Measurements from ENCODE around the gene VWA8.

DNA sequence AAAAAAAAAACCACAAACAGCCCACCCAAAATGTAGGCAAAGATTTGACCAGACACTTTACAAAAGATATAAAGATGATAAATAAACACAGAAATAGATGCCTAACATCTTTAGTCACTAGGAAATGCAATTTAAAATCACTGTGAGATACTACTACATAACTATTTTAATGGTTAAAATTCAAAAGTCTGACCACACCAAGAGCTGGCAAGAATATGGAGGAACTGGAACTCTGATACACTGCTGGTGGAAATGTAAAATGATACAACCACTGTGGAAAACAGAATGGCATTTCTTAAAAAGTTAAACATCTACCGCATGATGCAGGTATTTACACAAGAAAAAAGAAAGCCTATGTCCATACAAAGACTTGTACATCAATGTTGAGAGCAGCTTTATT lies 26.8 kb downstream of the VWA8 start:
- TF ChIP-seq PHF8 (conservative IDR thresholded peaks at IDR 0.05; ENCODE audit: low read depth, low read length) (no peak), JUND (IDR thresholded peaks at IDR 0.05; ENCODE audit: low read length) (no peak), CEBPB (IDR thresholded peaks at IDR 0.05; ENCODE audit: low read depth, low read length) (no peak), POLR2AphosphoS5 (IDR thresholded peaks at IDR 0.05; ENCODE audit: low read depth, low read length) (no peak), ASH2L (IDR thresholded peaks at IDR 0.05; ENCODE audit: low read length) (no peak)
- TF ChIP-seq, protein P1, sequence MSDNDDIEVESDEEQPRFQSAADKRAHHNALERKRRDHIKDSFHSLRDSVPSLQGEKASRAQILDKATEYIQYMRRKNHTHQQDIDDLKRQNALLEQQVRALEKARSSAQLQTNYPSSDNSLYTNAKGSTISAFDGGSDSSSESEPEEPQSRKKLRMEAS (IDR thresholded peaks at IDR 0.05): no peak
- TF ChIP-seq, protein P2, sequence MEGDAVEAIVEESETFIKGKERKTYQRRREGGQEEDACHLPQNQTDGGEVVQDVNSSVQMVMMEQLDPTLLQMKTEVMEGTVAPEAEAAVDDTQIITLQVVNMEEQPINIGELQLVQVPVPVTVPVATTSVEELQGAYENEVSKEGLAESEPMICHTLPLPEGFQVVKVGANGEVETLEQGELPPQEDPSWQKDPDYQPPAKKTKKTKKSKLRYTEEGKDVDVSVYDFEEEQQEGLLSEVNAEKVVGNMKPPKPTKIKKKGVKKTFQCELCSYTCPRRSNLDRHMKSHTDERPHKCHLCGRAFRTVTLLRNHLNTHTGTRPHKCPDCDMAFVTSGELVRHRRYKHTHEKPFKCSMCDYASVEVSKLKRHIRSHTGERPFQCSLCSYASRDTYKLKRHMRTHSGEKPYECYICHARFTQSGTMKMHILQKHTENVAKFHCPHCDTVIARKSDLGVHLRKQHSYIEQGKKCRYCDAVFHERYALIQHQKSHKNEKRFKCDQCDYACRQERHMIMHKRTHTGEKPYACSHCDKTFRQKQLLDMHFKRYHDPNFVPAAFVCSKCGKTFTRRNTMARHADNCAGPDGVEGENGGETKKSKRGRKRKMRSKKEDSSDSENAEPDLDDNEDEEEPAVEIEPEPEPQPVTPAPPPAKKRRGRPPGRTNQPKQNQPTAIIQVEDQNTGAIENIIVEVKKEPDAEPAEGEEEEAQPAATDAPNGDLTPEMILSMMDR (IDR thresholded peaks at IDR 0.05; ENCODE audit: control extremely low read depth in 1 of 3, insufficient read depth in 1 of 3, low read depth in 1 of 3, low read length in 3 of 3): no peak
